HAP-1 (cell line): ENCODE data around the gene A2ML1.
A peak's percentile ranks its signal among the peaks of the same experiment; 100 is the strongest.
"Not testable (repeated sequence)": the region's sequence is repeated elsewhere in the genome, so short reads cannot be mapped to it uniquely, and the experiment has no call there.

Source experiments
- DNase-seq, 2 experiments: peaks; one replicate each; pipeline ENCODE4 v3.0.0-alpha.2; 2016 to 2020; ENCODE audit warnings: low spot score in 2 of 2
- H3K27me3 ChIP-seq: fragments of 250-450 bp; sonication (Bioruptor Pico); 2 replicates; pipeline ENCODE4 v1.5.1; 2020; ENCODE audit warnings: low read depth, mild to moderate bottlenecking, moderate library complexity
- H3K36me3 ChIP-seq: fragments of 250-450 bp; sonication (Bioruptor Pico); replicated peaks from 2 replicates; pipeline ENCODE4 v1.5.1; 2020; ENCODE audit warnings: mild to moderate bottlenecking
- H3K4me1 ChIP-seq: fragments of 250-450 bp; sonication (Bioruptor Pico); 2 replicates; pipeline ENCODE4 v1.5.1; 2020; ENCODE audit warnings: mild to moderate bottlenecking
- H3K4me3 ChIP-seq: fragments of 250-450 bp; sonication (Bioruptor Pico); 2 replicates; pipeline ENCODE4 v1.5.1; 2020; ENCODE audit warnings: mild to moderate bottlenecking, moderate library complexity
- H3K9me3 ChIP-seq: fragments of 250-450 bp; sonication (Bioruptor Pico); 2 replicates; pipeline ENCODE4 v1.5.1; 2020; ENCODE audit warnings: mild to moderate bottlenecking, moderate library complexity
- in situ Hi-C: fragments of 300-500 bp; cut with MboI; formaldehyde crosslinking; loops from 3 replicates; pipeline ENCODE4 v1.14.3; 2020; ENCODE audit warnings: low sequenced_read_pairs, inconsistent platforms, mixed read lengths

Gene A2ML1

GRCh38 chr12:8890313-8891085 lies 68.1 kb downstream of the A2ML1 start:
- in situ Hi-C loops, result no loop called here
- H3K4me3 ChIP-seq, result peak overlapping the region; percentile 28
- H3K36me3 ChIP-seq, result no peaks in the 10 kb centered on the region
- peak; percentile 57 to 81 for DNase-seq
- no peaks in the 10 kb centered on the region for H3K27me3 ChIP-seq
- H3K4me1 ChIP-seq, result no peaks in the 10 kb centered on the region
- H3K9me3 ChIP-seq, result peaks cover 4% of the 10 kb centered on the region

- in situ Hi-C loops, result no loop called here
- H3K27me3 ChIP-seq, result no peaks in the 10 kb centered on the region
- no peak overlapping the region for H3K4me3 ChIP-seq
These were observed 69.6 kb downstream of the A2ML1 start for GRCh38 chr12:8891976-8892375.

GRCh38 chr12:8894378-8894777 lies 72.0 kb downstream of the A2ML1 start:
- Histone ChIP-seq H3K27me3 (no peaks in the 10 kb centered on the region), H3K9me3 (no peaks in the 10 kb centered on the region), H3K4me3 (no peak overlapping the region), H3K4me1 (no peaks in the 10 kb centered on the region), H3K36me3 (no peaks in the 10 kb centered on the region)
- in situ Hi-C loops, result no loop called here
- no peak for DNase-seq

More at GRCh38 chr12:8891976-8892375, 69.6 kb downstream of the A2ML1 start:
- H3K36me3 ChIP-seq, result no peaks in the 10 kb centered on the region
- no peak for DNase-seq
- H3K4me1 ChIP-seq, result no peaks in the 10 kb centered on the region
- peaks cover 4% of the 10 kb centered on the region for H3K9me3 ChIP-seq

- in situ Hi-C loops, result no loop called here
- Histone ChIP-seq H3K36me3 (no peaks in the 10 kb centered on the region), H3K4me1 (no peaks in the 10 kb centered on the region), H3K4me3 (no peak overlapping the region), H3K27me3 (no peaks in the 10 kb centered on the region), H3K9me3 (no peaks in the 10 kb centered on the region)
- no peak for DNase-seq
These were observed 72.6 kb downstream of the A2ML1 start for GRCh38 chr12:8894986-8895385.

- in situ Hi-C loops, result no loop called here
- no peak for DNase-seq
- no peak overlapping the region for H3K4me3 ChIP-seq
These were observed 74.7 kb downstream of the A2ML1 start for GRCh38 chr12:8897081-8897480.

GRCh38 chr12:8899830-8900229 lies 77.4 kb downstream of the A2ML1 start:
- Histone ChIP-seq H3K4me1 (no peaks in the 10 kb centered on the region), H3K4me3 (no peak overlapping the region), H3K36me3 (no peaks in the 10 kb centered on the region), H3K27me3 (no peaks in the 10 kb centered on the region), H3K9me3 (no peaks in the 10 kb centered on the region)
- in situ Hi-C loops, result no loop called here
- DNase-seq, result no peak

More at GRCh38 chr12:8897081-8897480, 74.7 kb downstream of the A2ML1 start:
- Histone ChIP-seq H3K36me3 (no peaks in the 10 kb centered on the region), H3K27me3 (no peaks in the 10 kb centered on the region), H3K4me1 (no peaks in the 10 kb centered on the region), H3K9me3 (no peaks in the 10 kb centered on the region)

- H3K27me3 ChIP-seq, DNase-seq, H3K36me3 ChIP-seq, H3K4me3 ChIP-seq, H3K9me3 ChIP-seq, in situ Hi-C loops: not testable (repeated sequence)
- H3K4me1 ChIP-seq, result peaks cover 20% of the 10 kb centered on the region
These were observed 80.3 kb downstream of the A2ML1 start for GRCh38 chr12:8902703-8903102.

GRCh38 chr12:8903646-8904045 lies 81.2 kb downstream of the A2ML1 start:
- no peaks in the 10 kb centered on the region for H3K36me3 ChIP-seq
- in situ Hi-C loops, result no loop called here
- no peak overlapping the region for H3K4me3 ChIP-seq
- DNase-seq, result no peak
- no peaks in the 10 kb centered on the region for H3K27me3 ChIP-seq
- peaks cover 20% of the 10 kb centered on the region for H3K4me1 ChIP-seq
- no peaks in the 10 kb centered on the region for H3K9me3 ChIP-seq

GRCh38 chr12:8904665-8905064 lies 82.2 kb downstream of the A2ML1 start:
- Histone ChIP-seq H3K36me3 (no peaks in the 10 kb centered on the region), H3K27me3 (no peaks in the 10 kb centered on the region), H3K4me3 (no peak overlapping the region), H3K4me1 (peaks cover 20% of the 10 kb centered on the region), H3K9me3 (no peaks in the 10 kb centered on the region)
- in situ Hi-C loops, result no loop called here
- DNase-seq, result no peak

- in situ Hi-C loops, result no loop called here
- Histone ChIP-seq H3K27me3 (no peaks in the 10 kb centered on the region), H3K4me1 (peaks cover 24% of the 10 kb centered on the region), H3K4me3 (no peak overlapping the region), H3K9me3 (no peaks in the 10 kb centered on the region), H3K36me3 (no peaks in the 10 kb centered on the region)
- no peak for DNase-seq
These were observed 83.1 kb downstream of the A2ML1 start for GRCh38 chr12:8905546-8905945.

- Histone ChIP-seq H3K27me3 (no peaks in the 10 kb centered on the region), H3K4me3 (no peak overlapping the region), H3K9me3 (no peaks in the 10 kb centered on the region), H3K4me1 (peaks cover 30% of the 10 kb centered on the region), H3K36me3 (no peaks in the 10 kb centered on the region)
- in situ Hi-C loops, result no loop called here
- DNase-seq, result peak; percentile 44 to 81
These were observed 84.1 kb downstream of the A2ML1 start for GRCh38 chr12:8906266-8907180.

- Histone ChIP-seq H3K9me3 (no peaks in the 10 kb centered on the region), H3K36me3 (no peaks in the 10 kb centered on the region), H3K27me3 (no peaks in the 10 kb centered on the region), H3K4me3 (no peak overlapping the region), H3K4me1 (peaks cover 38% of the 10 kb centered on the region)
- no peak for DNase-seq
- in situ Hi-C loops, result no loop called here
These were observed 85.1 kb downstream of the A2ML1 start for GRCh38 chr12:8907513-8907912.

GRCh38 chr12:8909752-8910151 lies 87.3 kb downstream of the A2ML1 start:
- no peak overlapping the region for H3K4me3 ChIP-seq
- H3K36me3 ChIP-seq, result no peaks in the 10 kb centered on the region
- peaks cover 53% of the 10 kb centered on the region for H3K4me1 ChIP-seq
- H3K27me3 ChIP-seq, result no peaks in the 10 kb centered on the region
- in situ Hi-C loops, result no loop called here
- DNase-seq, result no peak
- no peaks in the 10 kb centered on the region for H3K9me3 ChIP-seq
